Upper lobe of left lung (tissue), 4 donors: ENCODE measurements around the gene PDLIM4.

Experiments
- CTCF ChIP-seq, 6 experiments: fragments of 450-650 bp in 4 of 6; fragments of 200-600 bp in 2 of 6; sonication (generic) in 2 of 6; IDR thresholded peaks; one replicate each; pipeline ENCODE4 v1.5.1; 2016 to 2019; ENCODE audit warnings: antibody characterized with exemption in 6 of 6
- EP300 ChIP-seq, 4 donors: sonication (generic); formaldehyde crosslinking; IDR thresholded peaks; one replicate each; pipeline ENCODE4 v1.5.1; 2017; ENCODE audit warnings: antibody characterized with exemption in 4 of 4, control low read depth in 2 of 4
- POLR2A ChIP-seq, 4 donors: fragments of 450-650 bp; IDR thresholded peaks; one replicate each; pipeline ENCODE4 v1.5.1; 2016 to 2017; ENCODE audit warnings: antibody characterized with exemption in 4 of 4, mild to moderate bottlenecking in 2 of 4
- POLR2AphosphoS5 ChIP-seq, 2 donors: sonication (generic); formaldehyde crosslinking; IDR thresholded peaks; one replicate each; pipeline ENCODE4 v1.5.1; 2017; ENCODE audit warnings: antibody characterized with exemption in 2 of 2

GRCh38 chr5:132305420-132305819, 47.9 kb downstream of the PDLIM4 start:
- TF ChIP-seq EP300 (IDR thresholded peaks at IDR 0.05): no peak
- no peak for TF ChIP-seq CTCF (IDR thresholded peaks at IDR 0.05)
- no peak for TF ChIP-seq POLR2A (IDR thresholded peaks at IDR 0.05)
- no peak for TF ChIP-seq POLR2AphosphoS5 (IDR thresholded peaks at IDR 0.05)
